HepG2 (cell line): Measurements from ENCODE around the gene GPATCH3. TPM values are rescaled to one million over a fixed set of nuclear protein-coding genes. Genes with fewer than 3 reads are reported as not detected.

ENCODE experiments used
- CENPX ChIP-seq: sonication (generic); formaldehyde crosslinking; IDR thresholded peaks from 2 replicates; pipeline ENCODE4 v1.9.0; 2021; ENCODE audit warnings: mild to moderate bottlenecking, missing genetic modification reagents, moderate library complexity
- DNMT1 ChIP-seq: sonication (generic); formaldehyde crosslinking; IDR thresholded peaks from 2 replicates; pipeline ENCODE4 v1.5.1; 2020; ENCODE audit warnings: mild to moderate bottlenecking, missing genetic modification reagents
- JDP2 ChIP-seq: sonication (generic); formaldehyde crosslinking; IDR thresholded peaks from 2 replicates; pipeline ENCODE4 v1.8.1; 2022; ENCODE audit warnings: missing genetic modification reagents, borderline replicate concordance
- KAT7 ChIP-seq: IDR thresholded peaks from 2 replicates; pipeline ENCODE4 v1.6.1; 2018; ENCODE audit warnings: borderline replicate concordance, missing compliant biosample characterization
- RFXAP ChIP-seq: sonication (generic); formaldehyde crosslinking; IDR thresholded peaks from 2 replicates; pipeline ENCODE4 v1.4.0; 2020; ENCODE audit warnings: missing genetic modification reagents, borderline replicate concordance
- SAFB2 ChIP-seq: sonication (generic); formaldehyde crosslinking; IDR thresholded peaks from 2 replicates; pipeline ENCODE4 v1.5.1; 2020; ENCODE audit warnings: missing genetic modification reagents, low read depth, mild to moderate bottlenecking, borderline replicate concordance
- THAP11 ChIP-seq: IDR thresholded peaks from 2 replicates; pipeline ENCODE4 v1.6.1; 2016; ENCODE audit warnings: missing biosample characterization, missing genetic modification reagents
- ZFY ChIP-seq: sonication (generic); formaldehyde crosslinking; IDR thresholded peaks from 2 replicates; pipeline ENCODE4 v1.4.0; 2020; ENCODE audit warnings: missing genetic modification reagents
- ZNF557 ChIP-seq: sonication (generic); formaldehyde crosslinking; IDR thresholded peaks from 2 replicates; pipeline ENCODE4 v1.4.0; 2020; ENCODE audit warnings: missing genetic modification reagents
- ZNF564 ChIP-seq: sonication (generic); formaldehyde crosslinking; IDR thresholded peaks from 2 replicates; pipeline ENCODE4 v1.8.1; 2023; ENCODE audit warnings: mild to moderate bottlenecking, missing genetic modification reagents
- ZNF616 ChIP-seq: sonication (generic); formaldehyde crosslinking; IDR thresholded peaks from 2 replicates; pipeline ENCODE4 v1.5.0; 2020; ENCODE audit warnings: low read depth, mild to moderate bottlenecking, missing genetic modification reagents
- ZNF788 ChIP-seq: sonication (generic); formaldehyde crosslinking; IDR thresholded peaks from 2 replicates; pipeline ENCODE4 v1.5.0; 2020; ENCODE audit warnings: mild to moderate bottlenecking, missing genetic modification reagents, borderline replicate concordance
- polyA plus RNA-seq, 8 experiments: library from polyadenylated mRNA; depleted of rRNA in 3 of 8; stranded (reverse) in 7 of 8; unstranded in 1 of 8; fragments of >200 nt; fragmentation: Illumina TruSeq in 4 of 8; extraction: Trizol in 4 of 8; gene quantifications; 2 replicates each; pipeline versions ENCODE4 v1.2.1 to v1.2.3, GENCODE V29; 2011 to 2016; ENCODE audit warnings: low read depth in 4 of 8, missing spikeins in 1 of 8, mixed read lengths in 1 of 8; ENCODE audit not compliant: insufficient read depth in 1 of 8
- total RNA-seq, 5 experiments: library from RNA; depleted of rRNA; stranded (reverse); fragments of >200 nt; fragmentation: Illumina TruSeq; extraction: Trizol; gene quantifications; 2 replicates each; pipeline ENCODE4 v1.2.3, GENCODE V29; 2016; ENCODE audit warnings: low read depth in 1 of 5
- TF ChIP-seq, protein P1 (sequence below): sonication (generic); formaldehyde crosslinking; IDR thresholded peaks from 2 replicates; pipeline ENCODE4 v1.5.0; 2020; ENCODE audit warnings: mild to moderate bottlenecking, missing genetic modification reagents
- TF ChIP-seq, protein P2 (sequence below): sonication (generic); formaldehyde crosslinking; IDR thresholded peaks from 2 replicates; pipeline ENCODE4 v1.4.0; 2020; ENCODE audit warnings: missing genetic modification reagents, borderline replicate concordance
- TF ChIP-seq, protein P3 (sequence below): sonication (generic); formaldehyde crosslinking; IDR thresholded peaks from 2 replicates; pipeline ENCODE4 v1.4.0; 2020; ENCODE audit warnings: missing genetic modification reagents
- TF ChIP-seq, protein P4 (sequence below): sonication (generic); formaldehyde crosslinking; IDR thresholded peaks from 2 replicates; pipeline ENCODE4 v1.4.0; 2020; ENCODE audit warnings: mild to moderate bottlenecking, missing genetic modification reagents, borderline replicate concordance

The GPATCH3 gene
- total and polyA plus RNA-seq, 2 of the 13 experiments (the other 11 are each of a cell fraction or from before 2014, with no cell fraction given) = 8.3 to 11.0 TPM

GRCh38 chr1:26864610-26865480 is 35.4 kb downstream of the GPATCH3 start (continued):
- TF ChIP-seq RFXAP (CRISPR knock-in tag) (peak; percentile 87), DNMT1 (peak; percentile 72; the same call in 1 of the 2 replicates), SAFB2 (peak; percentile 58; the same call in 1 of the 2 replicates), THAP11 (CRISPR knock-in tag) (peak; percentile 58; the same call in 1 of the 2 replicates), JDP2 (no peak), ZNF616 (CRISPR knock-in tag) (peak; percentile 61), ZNF557 (no peak), ZNF788 (CRISPR knock-in tag) (peak; percentile 58; the same call in 1 of the 2 replicates), ZFY (CRISPR knock-in tag) (peak; percentile 64), CENPX (no peak), ZNF564 (CRISPR knock-in tag) (peak; percentile 34; the same call in 1 of the 2 replicates), KAT7 (peak; percentile 57; the same call in 1 of the 2 replicates)
- TF ChIP-seq, protein P1, sequence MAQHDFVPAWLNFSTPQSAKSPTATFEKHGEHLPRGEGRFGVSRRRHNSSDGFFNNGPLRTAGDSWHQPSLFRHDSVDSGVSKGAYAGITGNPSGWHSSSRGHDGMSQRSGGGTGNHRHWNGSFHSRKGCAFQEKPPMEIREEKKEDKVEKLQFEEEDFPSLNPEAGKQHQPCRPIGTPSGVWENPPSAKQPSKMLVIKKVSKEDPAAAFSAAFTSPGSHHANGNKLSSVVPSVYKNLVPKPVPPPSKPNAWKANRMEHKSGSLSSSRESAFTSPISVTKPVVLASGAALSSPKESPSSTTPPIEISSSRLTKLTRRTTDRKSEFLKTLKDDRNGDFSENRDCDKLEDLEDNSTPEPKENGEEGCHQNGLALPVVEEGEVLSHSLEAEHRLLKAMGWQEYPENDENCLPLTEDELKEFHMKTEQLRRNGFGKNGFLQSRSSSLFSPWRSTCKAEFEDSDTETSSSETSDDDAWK (CRISPR knock-in tag) = no peak
- TF ChIP-seq, protein P2, sequence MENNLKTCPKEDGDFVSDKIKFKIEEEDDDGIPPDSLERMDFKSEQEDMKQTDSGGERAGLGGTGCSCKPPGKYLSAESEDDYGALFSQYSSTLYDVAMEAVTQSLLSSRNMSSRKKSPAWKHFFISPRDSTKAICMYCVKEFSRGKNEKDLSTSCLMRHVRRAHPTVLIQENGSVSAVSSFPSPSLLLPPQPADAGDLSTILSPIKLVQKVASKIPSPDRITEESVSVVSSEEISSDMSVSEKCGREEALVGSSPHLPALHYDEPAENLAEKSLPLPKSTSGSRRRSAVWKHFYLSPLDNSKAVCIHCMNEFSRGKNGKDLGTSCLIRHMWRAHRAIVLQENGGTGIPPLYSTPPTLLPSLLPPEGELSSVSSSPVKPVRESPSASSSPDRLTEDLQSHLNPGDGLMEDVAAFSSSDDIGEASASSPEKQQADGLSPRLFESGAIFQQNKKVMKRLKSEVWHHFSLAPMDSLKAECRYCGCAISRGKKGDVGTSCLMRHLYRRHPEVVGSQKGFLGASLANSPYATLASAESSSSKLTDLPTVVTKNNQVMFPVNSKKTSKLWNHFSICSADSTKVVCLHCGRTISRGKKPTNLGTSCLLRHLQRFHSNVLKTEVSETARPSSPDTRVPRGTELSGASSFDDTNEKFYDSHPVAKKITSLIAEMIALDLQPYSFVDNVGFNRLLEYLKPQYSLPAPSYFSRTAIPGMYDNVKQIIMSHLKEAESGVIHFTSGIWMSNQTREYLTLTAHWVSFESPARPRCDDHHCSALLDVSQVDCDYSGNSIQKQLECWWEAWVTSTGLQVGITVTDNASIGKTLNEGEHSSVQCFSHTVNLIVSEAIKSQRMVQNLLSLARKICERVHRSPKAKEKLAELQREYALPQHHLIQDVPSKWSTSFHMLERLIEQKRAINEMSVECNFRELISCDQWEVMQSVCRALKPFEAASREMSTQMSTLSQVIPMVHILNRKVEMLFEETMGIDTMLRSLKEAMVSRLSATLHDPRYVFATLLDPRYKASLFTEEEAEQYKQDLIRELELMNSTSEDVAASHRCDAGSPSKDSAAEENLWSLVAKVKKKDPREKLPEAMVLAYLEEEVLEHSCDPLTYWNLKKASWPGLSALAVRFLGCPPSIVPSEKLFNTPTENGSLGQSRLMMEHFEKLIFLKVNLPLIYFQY = no peak; the same call in 1 of the 2 replicates
- TF ChIP-seq, protein P3, sequence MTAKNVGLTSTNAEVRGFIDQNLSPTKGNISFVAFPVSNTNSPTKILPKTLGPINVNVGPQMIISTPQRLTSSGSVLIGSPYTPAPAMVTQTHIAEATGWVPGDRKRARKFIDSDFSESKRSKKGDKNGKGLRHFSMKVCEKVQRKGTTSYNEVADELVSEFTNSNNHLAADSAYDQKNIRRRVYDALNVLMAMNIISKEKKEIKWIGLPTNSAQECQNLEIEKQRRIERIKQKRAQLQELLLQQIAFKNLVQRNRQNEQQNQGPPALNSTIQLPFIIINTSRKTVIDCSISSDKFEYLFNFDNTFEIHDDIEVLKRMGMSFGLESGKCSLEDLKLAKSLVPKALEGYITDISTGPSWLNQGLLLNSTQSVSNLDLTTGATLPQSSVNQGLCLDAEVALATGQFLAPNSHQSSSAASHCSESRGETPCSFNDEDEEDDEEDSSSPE (CRISPR knock-in tag) = peak; percentile 98
- TF ChIP-seq, protein P4, sequence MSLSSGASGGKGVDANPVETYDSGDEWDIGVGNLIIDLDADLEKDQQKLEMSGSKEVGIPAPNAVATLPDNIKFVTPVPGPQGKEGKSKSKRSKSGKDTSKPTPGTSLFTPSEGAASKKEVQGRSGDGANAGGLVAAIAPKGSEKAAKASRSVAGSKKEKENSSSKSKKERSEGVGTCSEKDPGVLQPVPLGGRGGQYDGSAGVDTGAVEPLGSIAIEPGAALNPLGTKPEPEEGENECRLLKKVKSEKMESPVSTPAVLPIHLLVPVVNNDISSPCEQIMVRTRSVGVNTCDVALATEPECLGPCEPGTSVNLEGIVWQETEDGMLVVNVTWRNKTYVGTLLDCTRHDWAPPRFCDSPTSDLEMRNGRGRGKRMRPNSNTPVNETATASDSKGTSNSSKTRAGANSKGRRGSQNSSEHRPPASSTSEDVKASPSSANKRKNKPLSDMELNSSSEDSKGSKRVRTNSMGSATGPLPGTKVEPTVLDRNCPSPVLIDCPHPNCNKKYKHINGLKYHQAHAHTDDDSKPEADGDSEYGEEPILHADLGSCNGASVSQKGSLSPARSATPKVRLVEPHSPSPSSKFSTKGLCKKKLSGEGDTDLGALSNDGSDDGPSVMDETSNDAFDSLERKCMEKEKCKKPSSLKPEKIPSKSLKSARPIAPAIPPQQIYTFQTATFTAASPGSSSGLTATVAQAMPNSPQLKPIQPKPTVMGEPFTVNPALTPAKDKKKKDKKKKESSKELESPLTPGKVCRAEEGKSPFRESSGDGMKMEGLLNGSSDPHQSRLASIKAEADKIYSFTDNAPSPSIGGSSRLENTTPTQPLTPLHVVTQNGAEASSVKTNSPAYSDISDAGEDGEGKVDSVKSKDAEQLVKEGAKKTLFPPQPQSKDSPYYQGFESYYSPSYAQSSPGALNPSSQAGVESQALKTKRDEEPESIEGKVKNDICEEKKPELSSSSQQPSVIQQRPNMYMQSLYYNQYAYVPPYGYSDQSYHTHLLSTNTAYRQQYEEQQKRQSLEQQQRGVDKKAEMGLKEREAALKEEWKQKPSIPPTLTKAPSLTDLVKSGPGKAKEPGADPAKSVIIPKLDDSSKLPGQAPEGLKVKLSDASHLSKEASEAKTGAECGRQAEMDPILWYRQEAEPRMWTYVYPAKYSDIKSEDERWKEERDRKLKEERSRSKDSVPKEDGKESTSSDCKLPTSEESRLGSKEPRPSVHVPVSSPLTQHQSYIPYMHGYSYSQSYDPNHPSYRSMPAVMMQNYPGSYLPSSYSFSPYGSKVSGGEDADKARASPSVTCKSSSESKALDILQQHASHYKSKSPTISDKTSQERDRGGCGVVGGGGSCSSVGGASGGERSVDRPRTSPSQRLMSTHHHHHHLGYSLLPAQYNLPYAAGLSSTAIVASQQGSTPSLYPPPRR = peak; percentile 45; the same call in 1 of the 2 replicates
